Liver (tissue), 9 donors: ENCODE data around the gene ABLIM1. TPM values are rescaled to one million over a fixed set of nuclear protein-coding genes. Genes with fewer than 3 reads are reported as not detected.

Experiments used
- DNase-seq: peaks from one replicate; pipeline ENCODE4 v3.0.0-alpha.2; 2017; ENCODE audit warnings: low spot score
- H3K27ac ChIP-seq, 2 donors: one replicate each; pipeline ENCODE4 v1.7.0; 2013; ENCODE audit warnings: inconsistent platforms in 2 of 2, low read length in 2 of 2, control low read depth in 1 of 2, low read depth in 1 of 2, mild to moderate bottlenecking in 1 of 2
- H3K27me3 ChIP-seq, 4 donors: one replicate each; pipeline versions ENCODE4 v1.6.1 to v1.7.0; 2013; ENCODE audit warnings: low read length in 3 of 4, inconsistent platforms in 1 of 4, mild to moderate bottlenecking in 1 of 4, moderate library complexity in 1 of 4; ENCODE audit not compliant: control insufficient read depth in 4 of 4, insufficient read depth in 4 of 4
- H3K36me3 ChIP-seq, 4 donors: one replicate each; pipeline versions ENCODE4 v1.6.1 to v1.7.0; 2013; ENCODE audit warnings: low read length in 3 of 4, mild to moderate bottlenecking in 3 of 4, low read depth in 1 of 4, moderate library complexity in 1 of 4; ENCODE audit not compliant: control insufficient read depth in 4 of 4, insufficient read depth in 3 of 4
- H3K4me1 ChIP-seq, 4 donors: one replicate each; pipeline versions ENCODE4 v1.6.1 to v1.7.0; 2013; ENCODE audit warnings: low read length in 3 of 4, mild to moderate bottlenecking in 3 of 4, moderate library complexity in 1 of 4; ENCODE audit not compliant: control insufficient read depth in 4 of 4, insufficient read depth in 4 of 4
- H3K4me3 ChIP-seq, 3 donors: one replicate each; pipeline versions ENCODE4 v1.6.1 to v1.7.0; 2013; ENCODE audit warnings: low read length in 3 of 3, control low read depth in 1 of 3, low read depth in 1 of 3, mild to moderate bottlenecking in 1 of 3
- H3K9ac ChIP-seq, 2 donors: one replicate each; pipeline ENCODE4 v1.7.0; 2013; ENCODE audit warnings: low read length in 2 of 2, mild to moderate bottlenecking in 2 of 2, moderate library complexity in 2 of 2, control low read depth in 1 of 2, low read depth in 1 of 2
- H3K9me3 ChIP-seq, 4 donors: one replicate each; pipeline versions ENCODE4 v1.6.1 to v1.7.0; 2013; ENCODE audit warnings: low read length in 3 of 4; ENCODE audit not compliant: control insufficient read depth in 4 of 4
- EGR1 ChIP-seq, 2 donors: IDR thresholded peaks; 2 replicates each; pipeline ENCODE4 v1.6.1; 2016 to 2018; ENCODE audit warnings: antibody characterized with exemption in 2 of 2, low read depth in 2 of 2
- FOXA1 ChIP-seq: IDR thresholded peaks from 2 replicates; pipeline ENCODE4 v1.6.1; 2016; ENCODE audit warnings: antibody characterized with exemption
- FOXA2 ChIP-seq: IDR thresholded peaks from 2 replicates; pipeline ENCODE4 v1.6.1; 2016; ENCODE audit warnings: antibody characterized with exemption
- HNF4A ChIP-seq, 2 donors: conservative IDR thresholded peaks; 2 replicates each; pipeline ENCODE4 v1.6.1; 2016; ENCODE audit warnings: antibody characterized with exemption in 2 of 2, mild to moderate bottlenecking in 2 of 2
- HNF4G ChIP-seq: IDR thresholded peaks from 2 replicates; pipeline ENCODE4 v1.6.1; 2016; ENCODE audit warnings: antibody characterized with exemption
- JUND ChIP-seq, 2 donors: IDR thresholded peaks; 2 replicates each; pipeline ENCODE4 v1.6.1; 2016; ENCODE audit warnings: antibody characterized with exemption in 2 of 2
- NR2F2 ChIP-seq: IDR thresholded peaks from 2 replicates; pipeline ENCODE4 v1.6.1; 2016; ENCODE audit warnings: antibody characterized with exemption
- RAD21 ChIP-seq, 2 donors: IDR thresholded peaks; 2 replicates each; pipeline ENCODE4 v1.6.1; 2016; ENCODE audit warnings: antibody characterized with exemption in 2 of 2, mild to moderate bottlenecking in 2 of 2
- RXRA ChIP-seq, 2 donors: IDR thresholded peaks; 2 replicates each; pipeline ENCODE4 v1.6.1; 2017 to 2018; ENCODE audit warnings: antibody characterized with exemption in 2 of 2, mild to moderate bottlenecking in 1 of 2
- SP1 ChIP-seq: IDR thresholded peaks from 2 replicates; pipeline ENCODE4 v1.6.1; 2018; ENCODE audit warnings: antibody characterized with exemption, mild to moderate bottlenecking
- TAF1 ChIP-seq: conservative IDR thresholded peaks from 2 replicates; pipeline ENCODE4 v1.6.1; 2016; ENCODE audit warnings: antibody characterized with exemption, mild to moderate bottlenecking
- YY1 ChIP-seq: IDR thresholded peaks from 2 replicates; pipeline ENCODE4 v1.6.1; 2016; ENCODE audit warnings: antibody characterized with exemption, mild to moderate bottlenecking
- WGBS: extraction: QIAGEN DNeasy Blood & Tissue Kit; methylation state at CpG from one replicate; pipeline ENCODE4 v1.1.7; 2013; 5-methylcytosine and 5-hydroxymethylcytosine counted together
- polyA plus RNA-seq, 2 donors: library from polyadenylated mRNA; stranded (reverse) in 1 of 2; unstranded in 1 of 2; fragments of 200-250 nt in 1 of 2; fragments of >200 nt in 1 of 2; fragmentation: Nextera tagmentation in 1 of 2; extraction: Ambion mirVana in 1 of 2; gene quantifications; one replicate each; pipeline versions ENCODE4 v1.2.1 to v1.2.3, GENCODE V29; 2013 to 2015
- total RNA-seq, 2 donors: library from RNA; depleted of rRNA; stranded (reverse); fragments of >200 nt; gene quantifications; one replicate each; pipeline ENCODE4 v1.2.3, GENCODE V29; 2014
- TF ChIP-seq, protein P1 (sequence below): fragments of 150-350 bp; IDR thresholded peaks from 2 replicates; pipeline ENCODE4 v1.5.1; 2017; ENCODE audit warnings: improper control_type of control experiment, low read depth, low read length; ENCODE audit not compliant: missing input control
- TF ChIP-seq, protein P2 (sequence below): IDR thresholded peaks from 2 replicates; pipeline ENCODE4 v1.6.1; 2016; ENCODE audit warnings: antibody characterized with exemption
- TF ChIP-seq, protein P3 (sequence below): IDR thresholded peaks from 2 replicates; pipeline ENCODE4 v1.6.1; 2016; ENCODE audit warnings: antibody characterized with exemption
- TF ChIP-seq, protein P4 (sequence below): IDR thresholded peaks from 2 replicates; pipeline ENCODE4 v1.6.1; 2016; ENCODE audit warnings: antibody characterized with exemption, mild to moderate bottlenecking
- donor health status: healthy.
- donor health status: healthy.
- donor health status: healthy.
- donor health status: healthy.
- donor health status: healthy.

The ABLIM1 gene
- total and polyA plus RNA-seq, 4 donors = 10.9 to 31.3 (median 13.1) TPM

DNA sequence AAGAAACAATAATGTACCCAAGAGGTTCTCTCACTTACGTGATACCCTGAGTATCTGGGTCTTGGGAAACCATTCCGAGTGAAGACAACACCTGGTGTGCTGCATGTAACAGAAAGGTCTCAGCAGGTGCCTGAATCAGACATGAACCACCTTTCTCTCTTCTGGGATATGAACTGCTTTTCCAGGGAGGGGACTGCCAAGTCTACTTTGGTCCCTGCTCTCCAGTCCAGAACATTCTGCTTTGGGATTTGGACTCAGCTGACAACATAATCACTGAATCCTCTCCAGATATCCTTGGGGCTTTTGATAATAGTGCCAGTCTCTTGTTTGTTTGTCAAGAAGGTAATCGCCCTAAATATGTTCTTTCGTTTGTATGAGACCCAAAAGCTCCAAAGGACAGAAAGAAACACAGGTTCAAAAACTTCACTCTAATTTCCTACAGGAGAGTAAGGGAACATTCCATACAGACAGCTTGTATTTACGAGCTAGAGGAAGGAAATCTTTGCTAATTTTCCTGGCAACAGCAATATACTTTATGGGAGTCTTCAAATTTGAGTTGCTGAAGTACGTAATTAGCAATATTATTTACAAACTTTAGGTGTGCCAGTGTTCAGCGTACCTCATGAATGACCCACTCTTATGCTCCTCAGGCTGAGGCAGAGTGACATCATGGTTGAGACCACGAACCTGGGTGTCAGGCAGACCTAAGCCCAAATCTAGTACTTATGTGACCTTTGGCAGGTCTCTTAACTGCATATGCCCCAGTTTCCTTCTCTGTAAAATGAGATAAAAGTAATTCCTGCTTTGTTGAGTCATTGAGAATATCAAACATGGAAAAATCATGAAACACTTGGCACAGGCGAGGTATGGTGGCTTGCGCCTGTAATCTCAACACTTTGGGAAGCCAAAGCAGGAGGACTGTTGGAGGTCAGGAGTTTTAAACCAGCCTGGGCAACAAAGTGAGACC is 5.4 kb downstream of the ABLIM1 start:
- no peak overlapping the region for H3K4me3 ChIP-seq
- peak overlapping the region in 1 of 2 donors; percentile 39 for H3K9ac ChIP-seq
- WGBS = 43% methylated on average over 10 of the region's 10 CpGs
- peak overlapping the region; percentile 92 to 93 for H3K27ac ChIP-seq
- peaks cover 14 to 47% (median 26%) of the 10 kb centered on the region in 4 donors for H3K4me1 ChIP-seq
- TF ChIP-seq, protein P1, sequence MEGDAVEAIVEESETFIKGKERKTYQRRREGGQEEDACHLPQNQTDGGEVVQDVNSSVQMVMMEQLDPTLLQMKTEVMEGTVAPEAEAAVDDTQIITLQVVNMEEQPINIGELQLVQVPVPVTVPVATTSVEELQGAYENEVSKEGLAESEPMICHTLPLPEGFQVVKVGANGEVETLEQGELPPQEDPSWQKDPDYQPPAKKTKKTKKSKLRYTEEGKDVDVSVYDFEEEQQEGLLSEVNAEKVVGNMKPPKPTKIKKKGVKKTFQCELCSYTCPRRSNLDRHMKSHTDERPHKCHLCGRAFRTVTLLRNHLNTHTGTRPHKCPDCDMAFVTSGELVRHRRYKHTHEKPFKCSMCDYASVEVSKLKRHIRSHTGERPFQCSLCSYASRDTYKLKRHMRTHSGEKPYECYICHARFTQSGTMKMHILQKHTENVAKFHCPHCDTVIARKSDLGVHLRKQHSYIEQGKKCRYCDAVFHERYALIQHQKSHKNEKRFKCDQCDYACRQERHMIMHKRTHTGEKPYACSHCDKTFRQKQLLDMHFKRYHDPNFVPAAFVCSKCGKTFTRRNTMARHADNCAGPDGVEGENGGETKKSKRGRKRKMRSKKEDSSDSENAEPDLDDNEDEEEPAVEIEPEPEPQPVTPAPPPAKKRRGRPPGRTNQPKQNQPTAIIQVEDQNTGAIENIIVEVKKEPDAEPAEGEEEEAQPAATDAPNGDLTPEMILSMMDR = no peak
- TF ChIP-seq HNF4G (peak; percentile 59), HNF4A (conservative IDR thresholded peaks at IDR 0.05) (peak; percentile 85 to 90), RXRA (IDR thresholded peaks at IDR 0.05) (peak; percentile 24 to 58), FOXA1 (no peak), EGR1 (IDR thresholded peaks at IDR 0.05; ENCODE audit: low read depth in 2 of 2) (no peak), RAD21 (IDR thresholded peaks at IDR 0.05) (peak; percentile 2 to 33), FOXA2 (no peak), SP1 (peak; percentile 35), JUND (IDR thresholded peaks at IDR 0.05) (peak in 1 of 2 donors; percentile 54), TAF1 (no peak), YY1 (peak; percentile 16)
- TF ChIP-seq, protein P2, sequence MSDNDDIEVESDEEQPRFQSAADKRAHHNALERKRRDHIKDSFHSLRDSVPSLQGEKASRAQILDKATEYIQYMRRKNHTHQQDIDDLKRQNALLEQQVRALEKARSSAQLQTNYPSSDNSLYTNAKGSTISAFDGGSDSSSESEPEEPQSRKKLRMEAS = peak; percentile 20
- TF ChIP-seq, protein P3, sequence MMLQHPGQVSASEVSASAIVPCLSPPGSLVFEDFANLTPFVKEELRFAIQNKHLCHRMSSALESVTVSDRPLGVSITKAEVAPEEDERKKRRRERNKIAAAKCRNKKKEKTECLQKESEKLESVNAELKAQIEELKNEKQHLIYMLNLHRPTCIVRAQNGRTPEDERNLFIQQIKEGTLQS = peak; percentile 14
- TF ChIP-seq, protein P4, sequence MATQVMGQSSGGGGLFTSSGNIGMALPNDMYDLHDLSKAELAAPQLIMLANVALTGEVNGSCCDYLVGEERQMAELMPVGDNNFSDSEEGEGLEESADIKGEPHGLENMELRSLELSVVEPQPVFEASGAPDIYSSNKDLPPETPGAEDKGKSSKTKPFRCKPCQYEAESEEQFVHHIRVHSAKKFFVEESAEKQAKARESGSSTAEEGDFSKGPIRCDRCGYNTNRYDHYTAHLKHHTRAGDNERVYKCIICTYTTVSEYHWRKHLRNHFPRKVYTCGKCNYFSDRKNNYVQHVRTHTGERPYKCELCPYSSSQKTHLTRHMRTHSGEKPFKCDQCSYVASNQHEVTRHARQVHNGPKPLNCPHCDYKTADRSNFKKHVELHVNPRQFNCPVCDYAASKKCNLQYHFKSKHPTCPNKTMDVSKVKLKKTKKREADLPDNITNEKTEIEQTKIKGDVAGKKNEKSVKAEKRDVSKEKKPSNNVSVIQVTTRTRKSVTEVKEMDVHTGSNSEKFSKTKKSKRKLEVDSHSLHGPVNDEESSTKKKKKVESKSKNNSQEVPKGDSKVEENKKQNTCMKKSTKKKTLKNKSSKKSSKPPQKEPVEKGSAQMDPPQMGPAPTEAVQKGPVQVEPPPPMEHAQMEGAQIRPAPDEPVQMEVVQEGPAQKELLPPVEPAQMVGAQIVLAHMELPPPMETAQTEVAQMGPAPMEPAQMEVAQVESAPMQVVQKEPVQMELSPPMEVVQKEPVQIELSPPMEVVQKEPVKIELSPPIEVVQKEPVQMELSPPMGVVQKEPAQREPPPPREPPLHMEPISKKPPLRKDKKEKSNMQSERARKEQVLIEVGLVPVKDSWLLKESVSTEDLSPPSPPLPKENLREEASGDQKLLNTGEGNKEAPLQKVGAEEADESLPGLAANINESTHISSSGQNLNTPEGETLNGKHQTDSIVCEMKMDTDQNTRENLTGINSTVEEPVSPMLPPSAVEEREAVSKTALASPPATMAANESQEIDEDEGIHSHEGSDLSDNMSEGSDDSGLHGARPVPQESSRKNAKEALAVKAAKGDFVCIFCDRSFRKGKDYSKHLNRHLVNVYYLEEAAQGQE = peak; percentile 51
- H3K36me3 ChIP-seq = no peaks in the 10 kb centered on the region
- H3K9me3 ChIP-seq = no peaks in the 10 kb centered on the region
- no peaks in the 10 kb centered on the region for H3K27me3 ChIP-seq
- DNase-seq = no peak

DNA sequence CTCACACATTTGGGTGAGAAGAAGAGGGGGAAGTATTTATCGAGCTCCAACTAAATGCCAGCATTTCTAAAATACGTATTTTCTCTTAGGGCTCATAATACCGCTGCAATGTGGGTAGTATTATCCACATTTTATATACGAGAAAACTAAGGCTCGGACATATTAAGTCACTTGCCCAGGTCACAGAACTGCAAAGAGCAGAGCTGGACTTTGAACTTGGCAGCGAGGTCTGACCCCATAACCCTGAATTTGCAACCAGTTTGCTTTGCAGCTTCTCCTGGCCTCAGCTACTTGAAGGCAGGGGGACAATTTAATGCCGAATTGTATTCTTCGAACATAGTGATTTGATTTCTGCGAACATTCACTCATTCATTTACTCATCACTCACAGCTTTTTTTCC is 7.2 kb downstream of the ABLIM1 start:
- no peaks in the 10 kb centered on the region for H3K9me3 ChIP-seq
- H3K4me1 ChIP-seq = peaks cover 14 to 50% (median 30%) of the 10 kb centered on the region in 4 donors
- 35% methylated on average over 9 of the region's 9 CpGs for WGBS
- no peak for DNase-seq
- no peaks in the 10 kb centered on the region for H3K27me3 ChIP-seq
- no peaks in the 10 kb centered on the region for H3K36me3 ChIP-seq
- peak overlapping the region; percentile 44 to 93 for H3K9ac ChIP-seq
- peak overlapping the region; percentile 92 to 93 for H3K27ac ChIP-seq
- TF ChIP-seq YY1 = peak; percentile 88
- TF ChIP-seq RXRA (IDR thresholded peaks at IDR 0.05) = peak; percentile 92
- TF ChIP-seq RAD21 (IDR thresholded peaks at IDR 0.05) = peak; percentile 38 to 52
- TF ChIP-seq, protein P4 = peak; percentile 65
- TF ChIP-seq HNF4G = peak; percentile 95
- TF ChIP-seq TAF1 = no peak
- TF ChIP-seq FOXA2 = no peak
- TF ChIP-seq HNF4A (conservative IDR thresholded peaks at IDR 0.05) = peak; percentile 97 to 99
- peak; percentile 81 for TF ChIP-seq NR2F2
- peak; percentile 95 for TF ChIP-seq SP1
- TF ChIP-seq EGR1 (IDR thresholded peaks at IDR 0.05; ENCODE audit: low read depth in 2 of 2) = no peak
- TF ChIP-seq JUND (IDR thresholded peaks at IDR 0.05) = peak; percentile 73 to 84
- TF ChIP-seq, protein P3 = peak; percentile 71
- TF ChIP-seq, protein P2 = peak; percentile 71
- H3K4me3 ChIP-seq = peak overlapping the region in 2 of 3 donors; percentile 26 to 51
